HG03064 (cell line): ENCODE data around the gene SUPT3H.

Experiments
- ATAC-seq: cut with Tn5 transposase; IDR thresholded peaks from one replicate; pipeline ENCODE4 v1.9.1; 2021; ENCODE audit warnings: low read depth; ENCODE audit not compliant: unreplicated experiment

SUPT3H gene

GRCh38 chr6:44781912-44782597 is 595.7 kb downstream of the SUPT3H start:
- ATAC-seq, result no peak

- ATAC-seq, result no peak
Observed at GRCh38 chr6:44780161-44780560, 597.6 kb downstream of the SUPT3H start.

- no peak for ATAC-seq
Observed at GRCh38 chr6:44779130-44779826, 598.5 kb downstream of the SUPT3H start.
